ENCODE measurements around the gene VAMP1.

The VAMP1 gene

GRCh38 chr12:6423267-6424007 lies 47.0 kb downstream of the VAMP1 start:
- DNase-seq = peak; percentile 63

GRCh38 chr12:6420364-6420763 lies 50.1 kb downstream of the VAMP1 start:
- no peak for DNase-seq

GRCh38 chr12:6418796-6419195 lies 51.7 kb downstream of the VAMP1 start:
- DNase-seq = no peak

GRCh38 chr12:6416596-6416995 lies 53.9 kb downstream of the VAMP1 start:
- DNase-seq = no peak
